Germinal center (tissue), 1 donor: ENCODE measurements around the gene RAP1B.

ENCODE experiments used
- DNase-seq: peaks from one replicate; pipeline ENCODE4 v3.0.0; 2012; ENCODE audit warnings: mixed read lengths, low spot score

Gene RAP1B

DNA sequence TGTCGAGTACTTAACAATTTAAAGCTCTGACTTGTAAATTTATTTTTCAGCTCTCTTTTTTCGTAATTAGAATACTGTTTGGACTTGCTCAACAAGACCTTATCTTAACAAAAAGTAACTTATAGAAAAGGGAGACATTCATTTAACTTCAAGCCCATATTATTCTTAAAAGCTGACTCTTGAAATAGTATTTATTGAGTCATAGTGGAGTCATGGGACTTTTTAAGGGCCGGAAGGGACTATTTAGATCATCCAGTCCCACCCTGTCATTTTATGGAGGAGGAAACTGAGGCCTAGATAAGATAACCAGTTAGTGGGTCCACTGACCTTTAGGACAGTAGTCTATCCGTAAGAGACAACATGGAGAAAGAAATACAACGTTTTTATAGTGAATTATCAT is 1.5 kb downstream of the RAP1B start:
- no peak for DNase-seq

DNA sequence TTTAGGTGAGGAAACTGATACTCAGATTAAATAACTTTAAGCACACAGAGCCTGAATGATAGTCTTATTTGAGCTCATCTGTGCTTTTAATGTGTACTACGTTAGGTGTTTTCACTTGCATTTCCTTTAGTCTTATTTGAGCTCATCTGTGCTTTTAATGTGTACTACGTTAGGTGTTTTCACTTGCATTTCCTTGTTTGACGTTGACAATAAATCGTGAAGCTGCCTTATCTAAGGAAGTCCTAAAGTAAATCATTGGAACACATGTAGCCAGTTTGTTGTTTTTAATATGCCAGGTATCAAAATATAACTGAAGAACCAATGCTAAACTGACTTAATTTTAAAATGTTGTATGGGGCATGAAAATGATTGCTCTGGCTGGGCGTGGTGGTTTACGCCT is 2.0 kb downstream of the RAP1B start:
- DNase-seq = no peak

DNA sequence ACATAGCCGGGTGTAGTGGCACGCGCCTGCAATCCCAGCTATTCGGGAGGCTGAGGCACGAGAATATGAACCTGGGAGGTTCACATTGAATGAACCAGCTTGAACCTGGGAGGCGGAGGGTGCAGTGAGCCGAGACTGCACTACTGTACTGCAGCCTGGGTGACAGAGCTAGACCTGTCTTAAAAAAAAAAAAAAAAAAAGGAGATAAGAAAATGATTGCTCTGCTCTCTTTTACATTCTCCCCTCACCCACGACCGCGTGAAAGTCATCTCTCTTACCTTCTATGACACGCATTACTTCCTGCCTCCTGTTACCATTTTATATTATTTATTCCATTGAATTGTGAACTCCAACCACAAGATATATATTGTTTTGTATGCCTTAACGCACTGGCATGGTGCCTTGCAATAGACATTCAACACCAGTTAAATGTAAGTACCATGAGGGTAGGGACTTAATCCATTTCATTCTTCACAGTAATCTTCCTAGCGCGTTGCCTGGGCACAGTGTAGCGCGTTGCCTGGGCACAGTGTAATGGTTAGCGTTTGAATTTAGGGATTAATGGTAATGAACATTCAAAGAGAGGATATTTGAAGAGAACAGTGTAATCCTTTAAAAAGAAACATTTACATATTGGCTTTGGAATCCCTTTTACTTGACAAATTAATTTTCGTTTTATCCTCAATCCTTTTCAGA is 2.7 kb downstream of the RAP1B start:
- DNase-seq = no peak

DNA sequence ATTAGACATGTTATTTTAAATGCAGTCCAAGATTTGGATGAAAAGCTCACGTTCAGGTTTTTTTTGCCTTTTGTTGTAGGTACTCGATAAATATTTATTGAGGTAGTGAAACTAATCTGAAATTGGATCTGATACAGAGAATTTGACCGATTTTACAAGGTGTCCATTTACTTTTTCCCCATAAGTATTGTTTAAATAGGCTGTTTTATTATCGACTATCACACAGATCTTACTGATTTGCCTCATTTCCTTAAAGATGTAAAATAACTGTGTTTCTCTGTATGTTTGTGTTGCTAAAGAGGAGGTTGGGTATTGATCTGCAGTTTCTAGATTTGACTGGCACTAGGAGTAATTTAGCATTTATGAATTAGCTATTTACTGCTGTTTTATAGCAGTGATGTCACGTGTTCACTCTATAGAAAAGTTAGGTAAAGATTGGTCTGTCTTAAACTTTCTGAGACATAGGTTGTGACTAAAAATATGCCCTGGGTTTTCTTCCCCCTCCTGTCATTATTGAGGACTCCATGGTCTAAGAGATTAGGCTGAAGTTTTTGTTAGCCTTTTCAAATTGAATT is 3.5 kb downstream of the RAP1B start:
- DNase-seq = no peak

DNA sequence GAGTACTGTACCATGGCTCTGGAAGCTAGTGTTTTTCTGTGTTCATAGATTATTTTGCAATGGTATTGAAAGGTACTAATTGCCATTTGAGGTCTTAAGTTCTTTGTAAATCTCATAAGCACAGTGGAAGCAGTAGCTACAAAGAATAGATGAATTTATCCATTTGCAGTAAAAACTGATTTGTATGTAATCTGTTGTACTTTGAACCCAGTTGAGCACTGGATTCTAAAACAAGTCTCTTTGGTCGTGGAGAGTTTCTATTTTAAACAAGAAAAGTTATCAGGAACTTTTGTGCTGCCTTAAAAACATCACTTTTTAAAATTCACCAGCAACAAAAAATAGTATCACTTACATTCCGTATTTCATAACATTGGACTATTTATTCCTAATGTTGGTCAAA is 4.1 kb downstream of the RAP1B start:
- no peak for DNase-seq

DNA sequence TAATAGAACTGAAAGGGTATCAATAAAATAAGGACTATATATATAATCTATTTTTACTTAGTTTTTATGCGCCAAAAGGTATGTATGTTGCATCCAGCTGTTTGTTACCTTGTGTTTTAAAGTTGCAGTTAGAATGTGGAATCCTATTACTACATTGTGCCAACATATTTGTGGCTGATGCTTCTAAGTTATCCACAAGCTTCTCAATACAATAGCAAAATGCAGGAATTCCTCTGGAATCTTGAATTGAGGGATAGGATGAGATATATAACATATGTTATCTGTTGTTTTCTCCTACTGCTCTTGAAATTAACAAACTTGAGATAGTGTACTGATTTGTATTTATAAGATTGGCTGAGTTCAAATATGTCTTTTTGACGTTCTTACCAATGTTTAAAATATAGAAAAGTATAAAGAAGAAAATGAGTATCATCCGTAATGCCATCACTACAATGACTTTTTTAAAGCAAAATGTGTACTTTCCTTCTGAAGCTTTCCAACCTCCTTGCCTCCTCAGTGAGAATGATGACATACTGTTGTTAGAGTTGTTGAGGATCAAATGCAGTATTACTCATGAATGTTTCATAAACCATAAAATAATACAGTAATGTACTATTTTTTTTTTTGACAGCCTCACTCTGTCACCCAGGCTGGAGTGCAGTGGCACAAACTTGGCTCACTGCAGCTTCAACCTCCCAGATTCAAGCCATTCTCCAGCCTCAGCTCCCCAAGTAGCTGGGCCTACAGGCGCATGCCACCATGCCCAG is 6.6 kb downstream of the RAP1B start:
- DNase-seq = no peak

DNA sequence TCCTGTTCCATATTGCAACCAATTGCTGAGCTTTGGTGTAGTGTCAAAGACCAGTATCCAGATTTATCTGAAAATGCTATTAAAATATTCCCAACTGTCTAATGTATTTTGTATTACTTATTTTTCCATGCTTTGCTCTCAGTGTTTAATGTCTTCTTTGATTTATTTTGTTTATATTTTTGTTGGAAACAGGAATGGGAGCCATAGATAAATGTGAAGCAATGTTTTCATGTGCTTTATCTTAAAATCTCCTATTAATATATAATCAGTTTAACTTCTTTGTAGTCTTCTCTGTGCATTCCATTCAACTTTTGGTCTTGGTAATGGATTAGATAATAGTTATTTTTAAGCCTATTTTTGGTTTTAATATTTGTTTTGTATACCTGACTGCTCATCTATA is 8.8 kb downstream of the RAP1B start:
- DNase-seq = no peak

DNA sequence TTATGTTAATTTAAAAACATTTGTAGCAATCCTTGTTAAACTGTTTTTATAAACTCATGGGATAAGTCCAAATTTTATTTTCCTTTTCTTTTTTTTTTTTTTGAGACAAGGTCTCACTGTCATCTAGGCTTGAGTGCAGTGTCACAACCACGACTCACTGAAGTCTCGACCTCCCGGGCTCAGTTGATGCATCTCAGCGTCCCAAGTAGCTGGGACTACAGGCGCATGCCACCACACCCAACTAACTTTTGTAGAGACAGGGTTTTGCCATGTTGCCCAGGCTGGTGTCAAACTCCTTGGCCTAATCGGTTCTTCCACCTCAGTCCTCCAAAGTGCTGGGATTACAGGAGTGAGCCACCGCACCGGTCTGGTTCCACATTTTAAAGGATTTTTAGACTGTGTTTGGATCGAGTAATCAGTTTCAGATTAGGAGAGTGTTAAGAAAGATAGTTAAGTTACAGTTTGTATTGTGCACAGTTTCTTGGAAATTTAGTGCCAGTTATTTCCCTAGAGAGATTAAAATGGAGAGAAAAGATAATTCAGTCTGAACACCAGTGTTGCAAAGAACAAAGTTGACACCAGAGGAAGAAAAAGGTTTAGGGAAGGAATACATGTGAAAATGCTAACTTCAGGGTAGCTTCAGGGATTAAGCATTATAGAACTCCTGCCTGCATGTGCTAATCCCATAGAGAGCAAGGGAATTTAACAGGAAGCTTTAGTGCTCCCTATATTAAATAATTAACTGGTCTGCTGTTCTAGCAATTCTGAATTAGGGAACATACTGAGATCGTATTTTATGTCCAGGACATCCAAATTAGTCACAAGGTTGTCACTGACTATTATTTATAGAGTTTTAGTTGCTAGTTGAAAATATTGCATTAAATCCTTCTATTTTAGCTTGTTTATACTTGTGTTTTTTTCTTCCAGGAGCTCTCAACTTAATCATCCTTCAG is 10.1 kb downstream of the RAP1B start:
- no peak for DNase-seq

DNA sequence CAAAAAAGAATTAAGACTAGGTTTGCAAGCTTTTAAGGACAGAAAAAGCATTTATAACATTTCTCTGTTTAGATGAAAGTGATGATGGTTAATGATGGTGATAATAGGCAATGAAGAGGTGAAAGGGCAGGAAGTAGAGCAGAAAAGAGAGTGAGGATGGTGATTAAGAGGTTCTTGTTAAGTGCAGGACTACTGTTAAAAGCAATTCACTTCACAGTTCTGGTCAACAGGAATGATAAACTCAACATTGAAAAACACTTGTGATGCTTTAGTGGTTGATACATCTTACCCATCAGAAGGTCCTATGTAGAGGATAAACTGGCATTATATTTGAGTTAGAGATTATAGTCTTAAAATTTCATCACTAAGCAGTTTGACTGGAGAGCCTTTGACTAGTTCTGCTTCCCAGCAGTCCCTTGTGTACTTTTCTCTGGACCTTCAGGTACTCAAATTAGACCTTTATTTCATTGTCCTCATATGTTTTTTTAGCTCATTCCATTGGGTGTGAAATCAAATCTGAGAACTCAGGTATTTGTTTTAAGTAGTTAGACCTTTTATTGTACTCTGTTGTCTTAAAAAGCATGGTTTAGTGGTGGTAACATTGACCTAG is 10.9 kb downstream of the RAP1B start:
- no peak for DNase-seq

DNA sequence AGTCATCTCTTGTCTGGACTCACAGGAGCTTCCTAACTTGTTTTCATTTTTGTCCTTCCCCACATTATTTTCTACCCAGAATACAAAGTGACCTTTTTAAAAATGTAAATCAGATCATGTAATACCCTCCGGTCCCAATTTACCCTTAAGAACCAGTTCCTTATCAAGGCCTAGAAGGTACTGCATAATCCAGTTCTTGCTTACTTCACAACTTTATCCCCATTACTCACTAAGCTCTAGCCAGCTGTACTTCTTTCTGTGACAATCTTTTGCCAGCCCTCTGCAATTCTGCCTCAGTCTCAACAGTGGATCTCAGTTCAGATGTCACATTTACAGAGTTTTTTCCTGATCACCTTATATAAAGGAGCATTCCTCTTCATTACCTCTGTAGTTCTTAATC is 11.6 kb downstream of the RAP1B start:
- peak; percentile 31 for DNase-seq

DNA sequence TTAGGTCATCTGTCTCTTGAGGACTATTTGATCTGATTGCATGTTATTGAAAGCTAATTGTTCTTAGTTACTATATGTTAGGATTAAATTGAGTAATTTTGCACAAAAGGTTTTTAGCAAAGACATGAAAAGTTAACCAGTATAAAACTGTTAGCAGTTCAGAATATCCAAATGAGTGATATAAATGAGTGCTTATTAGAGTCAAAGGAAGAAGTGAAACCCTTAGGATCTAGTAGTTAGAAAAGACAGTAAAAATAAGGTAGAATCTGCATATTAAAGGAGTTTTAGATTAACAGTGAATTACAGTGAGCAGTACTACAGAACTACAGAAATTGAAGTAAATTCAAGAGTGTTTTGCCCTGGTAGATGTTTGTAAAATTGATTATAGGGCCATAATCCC is 12.4 kb downstream of the RAP1B start:
- no peak for DNase-seq

DNA sequence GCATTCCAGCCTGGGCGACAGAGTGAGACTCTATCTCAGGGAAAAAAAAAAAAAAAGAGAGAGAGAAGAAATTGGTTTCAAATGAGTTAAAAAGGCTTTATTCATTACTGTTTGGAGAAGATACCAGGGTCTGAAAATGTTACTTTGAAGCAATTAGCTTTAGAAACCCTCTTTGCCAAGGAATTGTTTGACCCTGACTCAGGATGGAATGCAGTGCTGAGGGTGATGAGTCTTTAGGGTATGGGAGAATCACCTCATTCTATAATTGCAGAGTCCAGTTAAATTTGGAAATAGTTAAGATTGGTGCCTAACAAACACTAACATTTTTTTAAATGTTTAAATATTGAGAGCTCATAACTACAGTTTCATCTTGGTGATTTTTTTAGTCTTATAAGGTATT is 13.3 kb downstream of the RAP1B start:
- DNase-seq = no peak

DNA sequence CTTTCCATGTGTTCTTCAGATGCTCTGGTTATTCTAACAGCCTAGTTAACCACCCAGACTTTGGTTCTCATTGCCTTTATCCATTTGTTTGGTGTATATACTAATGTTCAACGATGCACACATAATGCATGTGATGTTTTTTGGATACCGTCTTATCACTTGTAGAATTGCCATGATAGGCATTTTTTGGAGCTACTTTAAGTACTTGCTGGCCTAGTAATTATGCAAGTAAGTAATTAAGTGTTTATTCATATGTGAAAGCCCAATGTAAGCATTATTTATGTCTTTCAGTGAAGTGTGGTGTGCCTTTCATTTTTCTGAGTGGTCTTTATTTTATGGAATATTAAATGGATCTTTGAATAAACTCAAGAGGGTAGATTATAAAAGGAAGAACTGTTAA is 14.2 kb downstream of the RAP1B start:
- no peak for DNase-seq

DNA sequence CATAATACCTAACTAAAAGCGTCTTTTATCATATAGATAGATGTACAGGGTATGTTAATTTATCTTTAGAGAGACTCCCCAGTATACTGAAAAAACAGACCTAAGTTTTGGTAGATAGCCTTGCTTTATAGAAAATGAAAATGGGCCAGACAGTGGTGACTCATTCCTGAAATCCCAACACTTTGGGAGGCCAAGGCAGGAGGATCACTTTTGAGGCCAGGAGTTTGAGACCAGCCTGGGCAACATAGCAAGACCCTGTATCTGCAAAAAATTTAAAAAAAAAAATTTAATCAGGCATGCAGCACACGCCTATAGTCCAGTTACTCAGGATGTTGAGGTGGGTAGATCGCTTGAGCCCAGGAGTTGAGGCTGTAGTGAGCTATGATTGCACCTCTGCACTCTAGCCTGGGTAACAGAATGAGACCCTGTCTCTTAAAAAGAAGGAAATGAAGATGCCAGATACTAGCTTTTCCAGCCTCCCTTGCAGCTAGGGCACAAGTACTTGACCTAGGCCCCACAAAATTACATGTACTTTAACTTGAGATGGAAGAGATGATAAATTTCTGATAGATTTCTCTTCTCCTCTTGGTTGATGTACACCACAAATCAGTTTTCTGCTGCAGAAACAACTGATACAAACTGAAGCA is 17.1 kb downstream of the RAP1B start:
- no peak for DNase-seq

DNA sequence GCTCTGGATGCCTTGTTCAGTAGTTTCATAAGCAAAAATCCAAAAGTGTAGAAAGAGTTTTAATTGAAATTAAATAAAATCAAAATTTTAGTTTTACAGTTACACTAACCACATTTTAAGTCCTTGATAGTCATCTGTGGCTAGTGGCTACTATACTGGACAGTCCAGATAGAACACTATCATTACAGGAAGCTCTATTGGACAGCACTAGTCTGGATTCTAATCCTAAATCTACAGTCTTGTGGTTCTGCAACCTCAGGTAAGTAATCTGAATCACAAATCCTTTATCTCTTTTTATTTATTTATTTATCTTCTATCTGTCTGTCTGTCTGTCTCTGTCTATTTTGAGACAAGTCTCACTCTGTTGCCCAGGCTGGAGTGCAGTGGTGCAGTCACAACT is 18.0 kb downstream of the RAP1B start:
- no peak for DNase-seq

DNA sequence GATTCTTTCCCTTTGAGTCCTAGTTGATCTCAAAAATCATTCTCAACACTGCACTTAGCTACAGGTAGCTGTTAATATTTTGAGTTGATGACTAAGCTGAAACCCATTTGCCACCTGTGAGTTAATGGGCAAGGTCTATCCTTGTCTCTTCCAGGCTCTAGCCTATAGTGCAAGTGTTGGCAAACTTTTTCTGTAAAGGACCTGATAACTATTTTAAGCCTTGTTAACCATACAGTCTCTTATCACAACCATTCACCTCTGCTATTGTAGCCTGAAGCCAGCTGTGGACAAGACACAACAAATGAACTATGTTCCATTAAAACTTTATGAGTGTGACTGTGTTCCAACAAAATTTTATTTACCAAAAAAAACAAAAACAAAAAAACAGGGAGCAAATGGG is 19.4 kb downstream of the RAP1B start:
- DNase-seq = no peak

DNA sequence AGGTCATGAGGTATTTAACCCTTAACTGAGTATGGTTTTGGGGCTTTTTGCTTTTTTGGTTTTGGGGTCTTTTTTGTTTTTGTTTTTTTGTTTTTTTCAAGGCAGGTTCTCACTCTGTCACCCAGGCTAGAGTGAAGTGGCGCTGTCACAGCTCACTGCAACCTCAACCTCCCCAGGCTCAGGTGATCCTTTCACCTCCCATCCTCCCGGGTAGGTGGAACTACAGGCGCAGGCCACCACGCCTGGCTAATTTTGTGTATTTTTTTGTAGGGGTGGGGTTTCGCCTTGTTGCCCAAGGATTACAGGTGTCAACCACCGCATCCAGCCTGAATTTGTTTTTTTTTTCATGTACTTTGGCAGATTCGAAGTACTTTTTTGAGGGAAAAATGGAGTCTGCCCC is 19.9 kb downstream of the RAP1B start:
- no peak for DNase-seq

DNA sequence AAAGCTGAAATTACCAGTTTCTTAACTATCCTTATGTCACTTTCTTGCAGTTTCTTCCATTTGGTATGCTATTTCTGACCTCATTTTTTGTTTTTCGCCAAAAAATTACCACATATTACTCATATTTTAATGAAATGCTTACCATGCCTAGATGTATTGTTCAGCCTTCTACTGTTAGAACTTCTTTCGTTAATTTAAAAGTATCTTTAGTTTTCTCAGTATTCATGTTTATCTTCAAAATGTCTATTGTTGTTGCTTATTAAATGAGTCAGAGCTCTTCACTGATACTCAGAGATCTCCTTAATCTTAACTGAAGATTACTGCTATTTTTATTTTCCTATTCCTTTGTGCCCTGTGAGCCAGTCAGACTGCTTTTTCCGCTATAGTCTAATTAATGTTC is 20.5 kb downstream of the RAP1B start:
- no peak for DNase-seq

DNA sequence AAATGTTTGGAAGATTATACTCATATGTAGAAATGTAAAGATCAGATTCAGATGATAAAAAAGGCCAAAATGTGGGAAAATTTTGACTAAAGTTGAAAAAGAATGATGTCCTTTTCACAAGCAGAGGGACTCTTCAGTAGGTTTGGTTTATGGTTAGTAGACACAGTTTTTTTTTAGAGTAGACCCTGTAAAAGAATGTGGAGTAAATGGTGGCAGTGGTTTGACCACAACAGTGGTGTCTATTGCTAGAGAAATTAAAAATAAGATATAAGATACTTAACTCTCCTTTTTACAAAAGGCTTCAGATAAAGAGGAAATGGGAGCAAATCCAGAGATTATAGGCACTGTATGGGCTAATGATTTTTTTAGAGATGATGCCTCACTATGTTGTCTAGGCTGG is 21.8 kb downstream of the RAP1B start:
- no peak for DNase-seq

DNA sequence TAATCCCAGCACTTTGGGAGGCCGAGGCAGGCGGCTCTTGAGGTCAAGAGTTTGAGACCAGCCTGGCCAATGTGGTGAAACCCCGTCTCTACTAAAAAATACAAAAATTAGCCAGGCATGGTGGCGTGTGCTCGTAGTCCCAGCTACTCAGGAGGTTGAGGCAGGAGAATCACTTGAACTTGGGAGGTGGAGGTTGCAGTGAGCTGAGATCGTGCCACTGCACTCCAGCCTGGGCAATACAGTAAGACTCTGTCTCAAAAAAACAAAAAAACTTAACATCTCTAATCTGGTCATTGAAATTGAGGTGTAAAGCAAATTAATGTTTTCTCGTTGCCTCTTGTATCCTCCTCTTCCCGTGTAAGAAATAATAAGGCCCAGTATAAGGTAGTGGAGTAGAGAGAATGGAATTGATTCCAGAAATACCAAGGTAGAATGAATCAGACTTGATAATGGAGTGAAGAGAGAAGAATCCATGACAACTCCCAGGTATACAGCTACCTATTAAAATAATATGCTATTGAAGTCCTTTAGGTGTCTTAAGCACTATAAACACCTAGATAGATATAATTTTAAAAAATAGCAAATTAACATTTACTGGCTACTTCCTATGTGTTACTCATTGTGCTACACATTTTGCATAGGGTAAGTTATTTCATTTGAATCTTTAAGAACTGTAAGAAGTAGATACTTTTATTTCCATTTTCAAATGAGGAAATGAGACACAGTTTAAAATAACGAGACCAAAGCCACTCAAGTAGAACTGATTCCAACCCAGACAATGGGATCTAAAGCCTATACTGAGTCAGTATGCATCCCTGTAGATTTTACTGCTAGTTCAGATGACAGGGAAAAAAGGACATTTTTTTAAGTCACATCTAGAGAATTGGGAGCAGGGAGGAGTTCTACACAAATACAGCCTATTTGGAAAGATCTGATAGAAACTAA is 23.2 kb downstream of the RAP1B start:
- DNase-seq = no peak
